HG02623 (cell line): ENCODE results near the gene RNF223.
"Not testable (repeated sequence)": the region's sequence is repeated elsewhere in the genome, so short reads cannot be mapped to it uniquely, and the experiment has no call there.

ENCODE experiments used
- ATAC-seq: cut with Tn5 transposase; IDR thresholded peaks from one replicate; pipeline ENCODE4 v1.9.1; 2021; ENCODE audit warnings: moderate library complexity; ENCODE audit not compliant: unreplicated experiment

Gene RNF223

GRCh38 chr1:1110561-1110971 is 36.5 kb upstream of the RNF223 start:
- ATAC-seq = no peak

GRCh38 chr1:1109743-1110142 is 35.6 kb upstream of the RNF223 start:
- ATAC-seq = no peak

GRCh38 chr1:1106510-1107221 is 32.6 kb upstream of the RNF223 start:
- no peak for ATAC-seq

- not testable (repeated sequence) for ATAC-seq
Measured at GRCh38 chr1:1104152-1104551, 30.0 kb upstream of the RNF223 start.

GRCh38 chr1:1101503-1101902 is 27.4 kb upstream of the RNF223 start:
- no peak for ATAC-seq

GRCh38 chr1:1100296-1100695 is 26.2 kb upstream of the RNF223 start:
- no peak for ATAC-seq

GRCh38 chr1:1099506-1100183 is 25.5 kb upstream of the RNF223 start:
- no peak for ATAC-seq

GRCh38 chr1:1098681-1099421 is 24.7 kb upstream of the RNF223 start:
- no peak for ATAC-seq

GRCh38 chr1:1096136-1096535 is 22.0 kb upstream of the RNF223 start:
- ATAC-seq = not testable (repeated sequence)

GRCh38 chr1:1094981-1095380 is 20.9 kb upstream of the RNF223 start:
- no peak for ATAC-seq

GRCh38 chr1:1093610-1093943 is 19.5 kb upstream of the RNF223 start:
- no peak for ATAC-seq

GRCh38 chr1:1092894-1093609 is 18.9 kb upstream of the RNF223 start:
- ATAC-seq = no peak

GRCh38 chr1:1092149-1092855 is 18.2 kb upstream of the RNF223 start:
- no peak for ATAC-seq

- ATAC-seq = no peak
Measured at GRCh38 chr1:1091344-1092148, 17.4 kb upstream of the RNF223 start.

GRCh38 chr1:1090424-1091343 is 16.6 kb upstream of the RNF223 start:
- ATAC-seq = no peak

GRCh38 chr1:1089731-1090423 is 15.8 kb upstream of the RNF223 start:
- no peak for ATAC-seq

- ATAC-seq = no peak
Measured at GRCh38 chr1:1088801-1089680, 14.9 kb upstream of the RNF223 start.
